PFSK-1 (cell line): ENCODE results near the gene EIF3J.

Experiments used
- FOXP2 ChIP-seq: optimal IDR thresholded peaks from 2 replicates; pipeline ENCODE3; 2011; ENCODE audit warnings: borderline replicate concordance, control low read depth, inconsistent platforms; ENCODE audit not compliant: insufficient read depth; ENCODE audit errors: extremely low read length, extremely low read depth
- POLR2AphosphoS5 ChIP-seq: IDR thresholded peaks from 2 replicates; pipeline ENCODE4 v1.6.1; 2012; ENCODE audit warnings: low read depth, mild to moderate bottlenecking, control low read depth, low read length, moderate library complexity
- TAF1 ChIP-seq: IDR thresholded peaks from 2 replicates; pipeline ENCODE4 v1.6.1; 2012; ENCODE audit warnings: low read length, control low read depth, borderline replicate concordance; ENCODE audit not compliant: insufficient read depth
- TF ChIP-seq, protein P1 (sequence below), 2 experiments: IDR thresholded peaks; 2 replicates each; pipeline versions ENCODE4 v1.6.1 to v1.8.0; 2011 to 2012; ENCODE audit warnings: low read depth in 2 of 2, low read length in 2 of 2, control low read depth in 1 of 2, inconsistent platforms in 1 of 2, mild to moderate bottlenecking in 1 of 2, moderate library complexity in 1 of 2; ENCODE audit not compliant: insufficient read depth in 1 of 2

DNA sequence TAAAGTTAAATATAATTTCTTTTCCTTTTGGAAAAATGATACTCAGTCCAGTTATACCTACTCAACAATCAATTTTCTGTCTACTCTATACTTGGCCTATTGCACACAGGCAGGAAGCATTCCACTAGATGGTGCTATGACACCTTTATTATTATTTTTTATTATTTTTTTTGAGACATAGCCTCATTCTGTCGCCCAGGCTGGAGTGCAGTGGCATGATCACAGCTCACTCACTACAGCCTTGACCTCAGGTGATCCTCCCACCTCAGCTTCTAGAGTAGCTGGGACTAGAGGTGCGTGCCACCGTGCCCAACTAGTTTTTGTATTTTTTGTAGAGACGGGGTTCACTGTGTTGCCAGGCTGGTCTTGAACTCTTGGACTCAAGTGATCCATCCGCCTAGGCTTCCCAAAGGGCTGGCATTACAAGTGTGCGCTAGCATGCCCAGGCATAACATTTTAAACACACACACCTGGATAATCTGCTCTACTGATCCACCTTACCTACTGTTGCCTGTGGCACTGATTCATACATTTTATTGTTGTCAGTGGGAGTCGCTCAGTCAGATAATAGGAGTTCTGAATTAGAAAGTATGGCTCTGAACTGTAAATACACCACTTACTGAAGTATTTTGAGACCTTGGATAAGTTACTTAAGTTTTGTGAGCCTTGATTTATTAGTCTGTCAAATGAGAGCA lies 56.2 kb downstream of the EIF3J start:
- TF ChIP-seq POLR2AphosphoS5 (no peak), TAF1 (no peak), FOXP2 (no peak)
- TF ChIP-seq, protein P1, sequence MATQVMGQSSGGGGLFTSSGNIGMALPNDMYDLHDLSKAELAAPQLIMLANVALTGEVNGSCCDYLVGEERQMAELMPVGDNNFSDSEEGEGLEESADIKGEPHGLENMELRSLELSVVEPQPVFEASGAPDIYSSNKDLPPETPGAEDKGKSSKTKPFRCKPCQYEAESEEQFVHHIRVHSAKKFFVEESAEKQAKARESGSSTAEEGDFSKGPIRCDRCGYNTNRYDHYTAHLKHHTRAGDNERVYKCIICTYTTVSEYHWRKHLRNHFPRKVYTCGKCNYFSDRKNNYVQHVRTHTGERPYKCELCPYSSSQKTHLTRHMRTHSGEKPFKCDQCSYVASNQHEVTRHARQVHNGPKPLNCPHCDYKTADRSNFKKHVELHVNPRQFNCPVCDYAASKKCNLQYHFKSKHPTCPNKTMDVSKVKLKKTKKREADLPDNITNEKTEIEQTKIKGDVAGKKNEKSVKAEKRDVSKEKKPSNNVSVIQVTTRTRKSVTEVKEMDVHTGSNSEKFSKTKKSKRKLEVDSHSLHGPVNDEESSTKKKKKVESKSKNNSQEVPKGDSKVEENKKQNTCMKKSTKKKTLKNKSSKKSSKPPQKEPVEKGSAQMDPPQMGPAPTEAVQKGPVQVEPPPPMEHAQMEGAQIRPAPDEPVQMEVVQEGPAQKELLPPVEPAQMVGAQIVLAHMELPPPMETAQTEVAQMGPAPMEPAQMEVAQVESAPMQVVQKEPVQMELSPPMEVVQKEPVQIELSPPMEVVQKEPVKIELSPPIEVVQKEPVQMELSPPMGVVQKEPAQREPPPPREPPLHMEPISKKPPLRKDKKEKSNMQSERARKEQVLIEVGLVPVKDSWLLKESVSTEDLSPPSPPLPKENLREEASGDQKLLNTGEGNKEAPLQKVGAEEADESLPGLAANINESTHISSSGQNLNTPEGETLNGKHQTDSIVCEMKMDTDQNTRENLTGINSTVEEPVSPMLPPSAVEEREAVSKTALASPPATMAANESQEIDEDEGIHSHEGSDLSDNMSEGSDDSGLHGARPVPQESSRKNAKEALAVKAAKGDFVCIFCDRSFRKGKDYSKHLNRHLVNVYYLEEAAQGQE (IDR thresholded peaks at IDR 0.05; ENCODE audit: insufficient read depth in 1 of 2, low read depth in 2 of 2, low read length in 2 of 2) = no peak
